Measurements from ENCODE around the gene CBR3.
A peak's percentile ranks its signal among the peaks of the same experiment; 100 is the strongest.

Gene CBR3

DNA sequence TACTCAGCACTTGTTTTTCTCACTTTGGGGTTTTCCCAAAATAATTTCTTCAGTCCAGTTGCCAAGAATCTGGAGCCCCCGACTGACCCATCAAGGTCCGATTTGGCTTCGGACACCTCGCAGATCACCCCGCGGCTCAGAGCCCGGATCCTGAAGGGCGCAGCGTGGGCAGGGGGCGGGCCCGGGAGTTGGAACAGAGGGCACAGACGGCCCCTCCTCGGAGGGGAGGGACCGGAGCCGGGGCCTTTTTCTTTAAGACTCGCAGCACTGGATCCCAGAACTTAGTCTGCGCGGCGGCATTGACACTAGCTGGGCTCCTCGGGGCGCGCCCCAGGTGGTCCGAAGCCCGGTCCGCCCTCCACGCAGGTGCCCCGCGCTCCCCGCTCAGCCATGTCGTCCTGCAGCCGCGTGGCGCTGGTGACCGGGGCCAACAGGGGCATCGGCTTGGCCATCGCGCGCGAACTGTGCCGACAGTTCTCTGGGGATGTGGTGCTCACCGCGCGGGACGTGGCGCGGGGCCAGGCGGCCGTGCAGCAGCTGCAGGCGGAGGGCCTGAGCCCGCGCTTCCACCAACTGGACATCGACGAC lies at the start of gene CBR3:
CBR3 (plus strand) TSS at position 277 of the 588 bp plus-strand sequence; CDS start at position 391, 114 bp downstream.
- H3K4me2 ChIP-seq (ENCODE audit: insufficient read depth, low read length), result peak within 1 kb of the TSS; percentile 82
- ATAC-seq (ENCODE audit: insufficient read depth, low read depth) (no peak), DNase-seq (no peak)
- H3K27ac ChIP-seq (ENCODE audit: low read length), result peak within 1 kb of the TSS; percentile 74
- H3K36me3 ChIP-seq (ENCODE audit: insufficient read depth, low read length), result no peaks in the 10 kb centered on the region
- H3K27me3 ChIP-seq (ENCODE audit: insufficient read depth, low read length, poor library complexity), result peaks cover 4% of the 10 kb centered on the region
- peaks cover 28% of the 10 kb centered on the region for H3K4me1 ChIP-seq (ENCODE audit: insufficient read depth, low read length)
- H3K79me2 ChIP-seq (ENCODE audit: insufficient read depth, low read length), result no peaks in the 10 kb centered on the region
- peak within 1 kb of the TSS; percentile 31 to 63; a peak in 3 of 4 replicates for H3K4me3 ChIP-seq (ENCODE audit: low read depth in 1 of 2, low read length in 2 of 2)
- H3K9ac ChIP-seq (ENCODE audit: low read depth, low read length), result peak within 1 kb of the TSS; percentile 64
- TF ChIP-seq EZH2 (IDR thresholded peaks at IDR 0.05; ENCODE audit: borderline replicate concordance, low read depth, low read length, severe bottlenecking), result no peak
- no peak for TF ChIP-seq CTCF (IDR thresholded peaks at IDR 0.05; ENCODE audit: borderline replicate concordance, extremely low read depth, low read length, poor library complexity, severe bottlenecking)
- peak within 1 kb of the TSS; percentile 85 for H2AFZ ChIP-seq (ENCODE audit: low read depth, low read length)
- no peaks in the 10 kb centered on the region for H4K20me1 ChIP-seq (ENCODE audit: insufficient read depth, low read length)
- no peaks in the 10 kb centered on the region for H3K9me3 ChIP-seq (ENCODE audit: insufficient read depth, low read length, severe bottlenecking)

DNA sequence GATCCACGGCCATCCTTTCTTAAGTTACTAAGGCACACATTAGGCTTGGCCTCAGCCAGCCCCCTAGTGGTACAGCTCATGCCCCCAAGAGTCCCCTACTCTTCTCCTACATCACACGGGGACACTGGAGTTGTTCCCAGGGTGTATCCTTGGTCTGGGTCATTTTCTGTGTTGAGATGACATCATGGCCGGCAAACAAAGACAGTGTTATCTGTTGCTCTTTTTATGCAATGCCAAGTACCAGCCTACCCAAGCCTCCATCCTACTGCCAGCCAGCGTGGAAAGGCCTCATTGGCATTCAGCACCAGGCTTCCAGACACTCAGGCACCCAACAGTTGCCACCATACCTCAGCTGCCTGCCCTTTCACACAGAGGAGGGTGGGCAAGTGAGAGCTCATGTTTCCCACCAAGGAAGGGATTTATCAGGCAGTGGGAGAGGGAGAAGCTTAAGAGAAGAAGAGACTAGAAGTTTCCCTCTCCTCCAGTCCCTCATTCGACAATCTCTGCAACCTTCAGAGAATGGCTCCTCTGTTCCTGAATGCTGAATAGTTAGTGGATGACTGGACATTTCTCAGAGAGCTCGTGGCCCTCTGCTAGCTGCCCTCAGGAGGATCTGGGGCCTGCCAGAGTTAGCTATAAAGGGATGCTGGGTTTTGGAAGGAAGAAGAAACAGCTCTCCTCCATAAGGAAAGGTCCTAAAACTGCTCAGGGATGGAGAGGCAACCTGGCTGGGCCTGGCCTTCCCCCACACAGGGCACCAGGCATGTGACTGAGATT lies 47.3 kb upstream of the CBR3 start:
- DNase-seq (no peak), ATAC-seq (ENCODE audit: insufficient read depth, low read depth) (no peak)
- Histone ChIP-seq H3K9ac (ENCODE audit: low read depth, low read length) (no peak overlapping the region), H3K79me2 (ENCODE audit: insufficient read depth, low read length) (no peaks in the 10 kb centered on the region), H3K27ac (ENCODE audit: low read length) (no peak overlapping the region), H3K4me1 (ENCODE audit: insufficient read depth, low read length) (no peaks in the 10 kb centered on the region), H4K20me1 (ENCODE audit: insufficient read depth, low read length) (no peaks in the 10 kb centered on the region), H2AFZ (ENCODE audit: low read depth, low read length) (no peak overlapping the region), H3K4me3 (ENCODE audit: low read depth in 1 of 2, low read length in 2 of 2) (no peak overlapping the region), H3K27me3 (ENCODE audit: insufficient read depth, low read length, poor library complexity) (no peaks in the 10 kb centered on the region), H3K9me3 (ENCODE audit: insufficient read depth, low read length, severe bottlenecking) (peaks cover under 1% of the 10 kb centered on the region), H3K4me2 (ENCODE audit: insufficient read depth, low read length) (no peak overlapping the region), H3K36me3 (ENCODE audit: insufficient read depth, low read length) (no peaks in the 10 kb centered on the region)
- TF ChIP-seq CTCF (IDR thresholded peaks at IDR 0.05; ENCODE audit: borderline replicate concordance, extremely low read depth, low read length, poor library complexity, severe bottlenecking) (peak; percentile 26), EZH2 (IDR thresholded peaks at IDR 0.05; ENCODE audit: borderline replicate concordance, low read depth, low read length, severe bottlenecking) (no peak)

GRCh38 chr21:36089946-36090345 lies 44.9 kb upstream of the CBR3 start:
- Histone ChIP-seq H2AFZ (ENCODE audit: low read depth, low read length) (no peak overlapping the region), H3K9me3 (ENCODE audit: insufficient read depth, low read length, severe bottlenecking) (peaks cover 17% of the 10 kb centered on the region)
- ATAC-seq (ENCODE audit: insufficient read depth, low read depth), result no peak

More at GRCh38 chr21:36089946-36090345, 44.9 kb upstream of the CBR3 start:
- no peaks in the 10 kb centered on the region for H3K27me3 ChIP-seq (ENCODE audit: insufficient read depth, low read length, poor library complexity)
- H3K79me2 ChIP-seq (ENCODE audit: insufficient read depth, low read length), result no peaks in the 10 kb centered on the region
- no peaks in the 10 kb centered on the region for H3K36me3 ChIP-seq (ENCODE audit: insufficient read depth, low read length)
- DNase-seq, result no peak
- TF ChIP-seq CTCF (IDR thresholded peaks at IDR 0.05; ENCODE audit: borderline replicate concordance, extremely low read depth, low read length, poor library complexity, severe bottlenecking), result no peak
- no peak for TF ChIP-seq EZH2 (IDR thresholded peaks at IDR 0.05; ENCODE audit: borderline replicate concordance, low read depth, low read length, severe bottlenecking)
- no peak overlapping the region for H3K4me3 ChIP-seq (ENCODE audit: low read depth in 1 of 2, low read length in 2 of 2)
- H3K27ac ChIP-seq (ENCODE audit: low read length), result no peak overlapping the region
- H3K4me2 ChIP-seq (ENCODE audit: insufficient read depth, low read length), result no peak overlapping the region
- H3K9ac ChIP-seq (ENCODE audit: low read depth, low read length), result no peak overlapping the region
- no peaks in the 10 kb centered on the region for H4K20me1 ChIP-seq (ENCODE audit: insufficient read depth, low read length)
- no peaks in the 10 kb centered on the region for H3K4me1 ChIP-seq (ENCODE audit: insufficient read depth, low read length)
